ENCODE results near the gene GPR31.

Gene GPR31

DNA sequence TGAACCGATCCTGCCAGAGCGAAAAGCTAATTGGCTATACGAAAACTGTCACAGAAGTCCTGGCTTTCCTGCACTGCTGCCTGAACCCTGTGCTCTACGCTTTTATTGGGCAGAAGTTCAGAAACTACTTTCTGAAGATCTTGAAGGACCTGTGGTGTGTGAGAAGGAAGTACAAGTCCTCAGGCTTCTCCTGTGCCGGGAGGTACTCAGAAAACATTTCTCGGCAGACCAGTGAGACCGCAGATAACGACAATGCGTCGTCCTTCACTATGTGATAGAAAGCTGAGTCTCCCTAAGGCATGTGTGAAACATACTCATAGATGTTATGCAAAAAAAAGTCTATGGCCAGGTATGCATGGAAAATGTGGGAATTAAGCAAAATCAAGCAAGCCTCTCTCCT, 20.7 kb downstream of the GPR31 start:
- no peak for FAIRE-seq

DNA sequence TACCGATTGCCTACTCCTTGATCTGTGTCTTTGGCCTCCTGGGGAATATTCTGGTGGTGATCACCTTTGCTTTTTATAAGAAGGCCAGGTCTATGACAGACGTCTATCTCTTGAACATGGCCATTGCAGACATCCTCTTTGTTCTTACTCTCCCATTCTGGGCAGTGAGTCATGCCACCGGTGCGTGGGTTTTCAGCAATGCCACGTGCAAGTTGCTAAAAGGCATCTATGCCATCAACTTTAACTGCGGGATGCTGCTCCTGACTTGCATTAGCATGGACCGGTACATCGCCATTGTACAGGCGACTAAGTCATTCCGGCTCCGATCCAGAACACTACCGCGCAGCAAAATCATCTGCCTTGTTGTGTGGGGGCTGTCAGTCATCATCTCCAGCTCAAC, 21.4 kb downstream of the GPR31 start:
- FAIRE-seq = no peak

DNA sequence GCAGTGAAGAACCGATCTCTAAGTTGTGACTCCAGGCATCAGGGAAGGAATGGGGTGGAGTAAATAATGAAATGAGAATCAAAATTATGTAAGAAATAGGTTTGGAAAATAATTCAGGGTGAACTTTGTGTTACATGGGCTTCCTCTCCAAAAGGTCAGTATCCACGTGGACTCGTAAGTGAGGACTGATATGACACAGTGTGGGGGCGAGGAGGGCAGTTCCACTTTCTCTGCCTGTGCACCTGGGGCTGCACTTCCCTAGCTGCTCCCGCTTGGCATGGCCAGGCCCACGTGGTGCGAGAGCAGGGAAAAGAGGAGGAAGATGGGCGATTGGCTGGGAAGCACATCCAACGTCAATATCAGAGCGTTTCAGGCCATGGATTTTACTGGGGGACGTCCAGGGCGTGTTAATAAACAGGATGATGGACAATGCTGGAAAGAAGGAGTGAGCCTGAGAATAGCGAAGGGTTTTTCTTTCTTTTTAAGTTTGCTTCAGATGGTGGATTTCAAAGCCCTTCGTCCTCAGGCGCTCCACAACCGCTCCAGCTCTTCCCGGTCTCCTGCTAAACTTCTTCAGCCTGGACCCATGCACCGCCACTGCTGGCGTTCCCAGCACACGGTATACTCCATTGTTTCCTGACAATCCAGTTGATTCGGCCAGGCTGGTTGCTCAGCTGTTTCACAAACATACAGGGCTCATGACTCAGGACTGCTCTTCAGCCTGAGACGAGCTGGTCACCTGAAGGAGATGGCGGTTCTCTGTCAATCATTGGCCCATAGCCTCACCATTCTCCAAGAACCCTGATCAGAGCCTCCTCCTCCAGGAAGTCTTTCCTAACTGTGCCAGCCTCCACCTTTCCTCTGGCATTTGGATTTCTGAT, 23.1 kb downstream of the GPR31 start:
- FAIRE-seq = no peak

- no peak for FAIRE-seq
Measured at GRCh38 chr6:167130712-167131684, 26.8 kb downstream of the GPR31 start.

DNA sequence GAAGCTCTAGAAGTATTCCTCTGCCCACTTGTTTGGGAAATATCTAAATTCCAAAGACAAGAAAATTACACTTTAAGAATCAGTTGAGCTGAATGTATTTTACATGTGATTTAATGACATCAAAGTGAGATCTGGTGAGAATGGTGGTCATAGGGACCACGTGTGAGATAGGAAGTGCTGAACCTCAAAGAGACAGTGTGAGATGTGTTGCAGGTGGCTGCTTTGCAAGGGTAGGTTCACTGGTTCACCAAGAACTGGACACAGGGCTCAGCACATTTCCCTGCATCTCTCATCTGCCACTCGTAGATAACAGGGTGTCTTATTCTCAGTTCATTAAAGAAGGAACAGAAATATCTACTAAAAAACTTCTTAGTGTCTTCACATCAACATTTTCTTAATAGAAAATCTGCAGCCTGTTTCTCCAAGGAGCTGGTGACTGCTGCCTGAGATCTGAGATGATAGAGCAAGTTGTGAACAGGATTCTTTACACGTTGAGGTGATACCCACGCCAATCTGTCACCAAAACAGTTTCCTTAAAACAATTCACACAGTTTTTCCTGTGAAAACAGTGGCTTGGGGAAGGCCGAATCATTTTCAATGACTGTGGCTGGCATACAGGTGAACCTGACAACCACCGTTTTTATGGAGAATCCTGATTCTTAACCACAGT, 27.6 kb downstream of the GPR31 start:
- FAIRE-seq = no peak

DNA sequence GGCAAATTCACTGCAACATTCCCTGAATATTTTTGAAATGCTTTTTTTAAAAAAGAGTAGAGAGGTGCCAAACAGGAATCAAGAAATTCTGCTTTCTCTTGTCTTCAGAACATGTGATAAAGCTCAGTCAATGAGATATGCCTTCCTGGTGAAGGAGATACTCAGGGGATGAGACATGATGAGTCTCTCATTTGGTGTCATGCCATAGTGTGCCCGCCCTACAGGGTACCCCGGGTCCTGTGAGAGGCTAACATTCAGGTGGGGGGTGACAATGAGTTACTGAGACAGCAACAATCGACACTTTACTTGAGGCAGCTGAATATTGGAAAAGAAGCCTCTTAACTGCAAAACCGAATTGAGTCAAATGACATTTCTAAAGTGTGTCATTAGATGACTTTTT, 28.2 kb downstream of the GPR31 start:
- FAIRE-seq = no peak

DNA sequence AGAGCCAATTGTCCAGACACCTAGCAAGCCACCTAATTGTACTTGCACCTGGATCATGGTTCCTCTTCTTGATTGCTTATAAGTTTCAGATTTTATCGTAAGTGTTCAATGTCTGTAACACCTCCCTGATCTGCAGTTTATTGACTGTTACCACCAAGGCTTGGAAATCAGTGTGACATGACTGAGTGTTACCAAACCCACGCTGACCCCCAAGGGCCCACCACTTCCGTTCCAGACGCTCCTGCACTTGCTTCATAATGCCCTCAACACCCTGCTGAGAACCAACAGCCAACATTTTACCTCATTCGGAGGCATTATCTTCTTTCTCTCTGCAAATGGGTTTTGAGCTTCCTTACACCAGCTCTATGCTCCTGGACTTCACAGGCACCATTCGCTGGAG, 28.6 kb downstream of the GPR31 start:
- no peak for FAIRE-seq

DNA sequence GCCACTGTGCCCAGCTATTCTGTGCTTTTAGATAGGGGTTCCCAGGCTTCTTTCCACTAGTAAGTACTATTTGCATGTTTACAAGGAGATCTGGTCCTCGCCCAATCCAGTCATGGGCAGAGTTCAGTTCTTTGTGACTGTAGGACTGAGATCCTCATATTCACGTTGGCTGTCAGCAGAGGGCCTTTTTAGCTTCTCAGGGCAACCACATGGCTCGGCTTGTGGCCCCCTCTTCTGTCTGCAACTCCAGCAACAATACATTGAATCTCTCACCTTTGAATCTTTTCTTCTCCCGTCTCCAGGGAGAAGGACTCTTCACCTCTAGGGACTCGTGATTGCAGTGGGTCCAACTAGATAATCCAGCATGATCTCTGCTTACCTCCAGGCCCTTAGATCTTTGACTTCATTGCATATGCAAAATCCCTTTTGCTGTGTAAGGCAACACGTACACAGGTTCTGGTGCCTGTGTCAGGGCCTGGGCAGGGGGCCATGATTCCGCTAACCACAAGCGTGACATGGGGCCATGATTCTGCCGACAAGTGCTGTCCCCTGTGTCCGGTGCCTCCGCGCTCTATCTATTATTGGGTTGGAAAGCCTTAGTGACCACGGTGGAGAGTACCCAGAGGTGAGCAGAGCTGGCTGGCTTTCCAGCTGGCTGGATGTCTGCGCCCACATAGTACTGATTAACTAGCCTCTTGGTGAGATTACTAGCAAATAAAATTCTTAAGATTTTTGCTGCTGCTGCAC, 29.8 kb downstream of the GPR31 start:
- no peak for FAIRE-seq

GRCh38 chr6:167125855-167126349, 31.9 kb downstream of the GPR31 start:
- peak; percentile 8 for FAIRE-seq

DNA sequence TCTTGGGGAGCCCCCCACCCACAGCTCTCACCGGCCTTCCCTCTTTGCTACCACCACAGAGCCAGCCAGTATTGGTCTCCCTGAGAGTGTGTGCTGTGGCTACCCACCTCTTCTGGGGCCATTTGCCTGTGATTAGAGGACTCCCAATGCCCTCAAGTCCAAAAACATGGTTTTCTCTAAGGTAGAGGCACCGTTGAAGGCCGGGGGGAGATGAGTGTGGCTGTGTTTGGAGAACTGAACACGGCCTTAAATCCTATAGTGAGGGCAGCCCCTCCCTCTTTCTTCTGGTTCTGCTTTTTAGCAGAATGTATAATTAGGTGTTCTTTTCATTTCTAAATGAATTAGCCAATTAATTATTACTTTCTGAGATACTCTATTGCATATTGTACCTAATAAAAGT, 32.4 kb downstream of the GPR31 start:
- no peak for FAIRE-seq

DNA sequence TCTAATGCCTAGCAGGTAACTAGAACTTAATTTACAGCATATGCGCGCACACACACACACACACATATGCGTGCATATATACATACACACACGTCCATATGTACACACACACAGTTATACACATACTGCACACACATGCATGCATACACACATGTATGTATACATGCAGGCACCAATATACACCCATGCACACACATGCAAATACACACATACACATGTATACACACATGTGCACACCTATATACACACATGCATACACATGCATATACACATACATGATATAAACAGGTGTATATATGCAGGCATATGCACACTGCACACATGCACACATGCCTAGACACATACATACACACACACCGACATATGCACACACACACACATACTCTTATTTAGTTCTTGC, 33.0 kb downstream of the GPR31 start:
- FAIRE-seq = no peak

DNA sequence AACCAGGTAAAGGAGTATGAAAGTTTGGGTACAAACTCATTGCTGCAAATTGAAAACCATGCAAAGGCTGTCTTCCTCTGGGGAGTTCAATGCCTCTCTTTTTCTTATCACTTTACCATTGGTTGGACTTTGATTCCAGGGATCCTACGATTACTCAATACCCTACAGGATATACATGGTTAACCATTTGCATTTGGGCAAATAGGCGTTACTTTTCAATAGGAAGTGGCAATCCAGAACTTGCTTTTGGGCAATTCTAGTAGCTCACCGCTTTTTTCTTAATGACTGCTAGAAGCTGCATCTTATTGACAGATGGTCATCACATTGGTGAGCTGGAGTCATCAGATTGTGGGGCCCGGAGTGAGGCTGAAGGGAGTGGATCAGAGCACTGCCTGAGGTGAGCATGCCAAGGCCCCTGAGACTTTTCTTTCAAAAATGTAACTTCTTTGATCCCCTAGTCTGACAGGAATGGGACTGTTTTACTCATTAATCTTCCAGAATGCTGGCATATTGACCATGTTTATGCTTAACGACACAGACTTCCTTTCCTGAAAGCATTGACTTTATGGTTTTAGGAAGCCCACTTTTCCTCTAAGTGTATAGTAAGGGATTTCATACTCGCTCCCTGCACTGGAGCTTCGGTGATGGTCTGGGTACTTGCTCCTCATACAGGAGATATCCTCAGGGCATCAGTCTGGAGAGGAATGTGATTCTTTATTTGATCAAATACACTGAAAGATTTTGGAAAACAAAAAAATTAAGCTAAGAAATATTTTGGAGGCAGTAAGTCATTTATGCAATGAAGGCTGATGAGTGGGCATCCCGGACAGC, 34.7 kb downstream of the GPR31 start, which contains the start of gene CCR6:
Gene CCR6, plus strand, starts transcription at position 270 of the 831 bp plus-strand sequence. CDS start 13,039 bp downstream, outside the sequence.
- no peak for FAIRE-seq

- no peak for FAIRE-seq
Measured at GRCh38 chr6:167122041-167122826, 35.5 kb downstream of the GPR31 start.

GRCh38 chr6:167121335-167121841, 36.4 kb downstream of the GPR31 start:
- FAIRE-seq = no peak

DNA sequence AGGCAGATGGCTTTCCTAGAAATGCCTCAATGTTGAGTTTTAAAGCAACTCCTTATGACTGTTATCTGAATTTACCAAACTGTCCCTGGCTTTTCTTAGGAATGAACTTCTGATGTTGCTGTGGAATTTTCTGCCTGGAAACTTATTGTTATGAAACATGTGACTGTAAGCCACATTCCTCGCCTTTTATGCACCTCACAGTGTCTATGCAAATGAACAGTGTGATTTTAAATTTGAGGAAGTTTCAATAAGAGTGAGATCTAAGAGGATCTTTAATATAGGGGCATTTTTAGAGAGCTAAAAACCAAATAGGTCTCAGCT, 37.2 kb downstream of the GPR31 start:
- FAIRE-seq = peak; percentile 97

- no peak for FAIRE-seq
Measured at GRCh38 chr6:167119670-167120582, 37.9 kb downstream of the GPR31 start.

- no peak for FAIRE-seq
Measured at GRCh38 chr6:167118839-167119238, 38.9 kb downstream of the GPR31 start.

GRCh38 chr6:167118006-167118405, 39.8 kb downstream of the GPR31 start:
- no peak for FAIRE-seq

GRCh38 chr6:167116838-167117228, 40.9 kb downstream of the GPR31 start:
- FAIRE-seq = no peak
